CD14-positive monocyte (primary cell): Measurements from ENCODE around the gene ARHGEF19. TPM values are rescaled to one million over a fixed set of nuclear protein-coding genes. Genes with fewer than 3 reads are reported as not detected.

ENCODE experiments used
- DNase-seq, 3 donors: peaks; one replicate each; pipeline ENCODE4 v3.0.0-alpha.2; 2011 to 2022
- H2AFZ ChIP-seq: 2 replicates; pipeline ENCODE4 v1.6.0; 2012; ENCODE audit warnings: mild to moderate bottlenecking, low read depth, low read length, inconsistent platforms; ENCODE audit not compliant: insufficient read depth, poor library complexity, severe bottlenecking
- H3K27ac ChIP-seq, 2 donors: 1 replicate in 1 of 2; 2 replicates in 1 of 2; pipeline ENCODE4 v1.5.1; 2012 to 2013; ENCODE audit warnings: low read length in 2 of 2, control low read depth in 1 of 2, inconsistent platforms in 1 of 2, low read depth in 1 of 2, mild to moderate bottlenecking in 1 of 2
- H3K27me3 ChIP-seq, 2 donors: one replicate each; pipeline versions ENCODE4 v1.6.0 to v1.6.1; 2011 to 2013; ENCODE audit warnings: low read length in 2 of 2; ENCODE audit not compliant: control insufficient read depth in 2 of 2, insufficient read depth in 2 of 2
- H3K36me3 ChIP-seq, 2 donors: replicated peaks in 1 of 2; 1 replicate in 1 of 2; 2 replicates in 1 of 2; pipeline versions ENCODE4 v1.5.1 to v1.6.1; 2012 to 2013; ENCODE audit warnings: low read length in 2 of 2, control low read depth in 1 of 2, inconsistent platforms in 1 of 2, mild to moderate bottlenecking in 1 of 2; ENCODE audit not compliant: insufficient read depth in 2 of 2, control insufficient read depth in 1 of 2
- H3K4me1 ChIP-seq, 2 donors: 1 replicate in 1 of 2; 2 replicates in 1 of 2; pipeline versions ENCODE4 v1.5.1 to v1.6.1; 2012 to 2013; ENCODE audit warnings: low read length in 2 of 2, control low read depth in 1 of 2, inconsistent platforms in 1 of 2, mild to moderate bottlenecking in 1 of 2, moderate library complexity in 1 of 2; ENCODE audit not compliant: insufficient read depth in 2 of 2, control insufficient read depth in 1 of 2
- H3K4me2 ChIP-seq: replicated peaks from 2 replicates; pipeline ENCODE3; 2012; ENCODE audit warnings: low read length, moderate library complexity, mild to moderate bottlenecking; ENCODE audit not compliant: poor library complexity, severe bottlenecking; ENCODE audit errors: extremely low read depth
- H3K4me3 ChIP-seq, 3 experiments: fragments of 200-600 bp in 1 of 3; sonication (generic) in 1 of 3; replicated peaks in 1 of 3; 1 replicate in 2 of 3; 2 replicates in 1 of 3; pipeline ENCODE4 v1.5.1; 2011 to 2013; ENCODE audit warnings: low read length in 3 of 3, mild to moderate bottlenecking in 3 of 3, control low read depth in 2 of 3, low read depth in 2 of 3, inconsistent platforms in 1 of 3, moderate library complexity in 1 of 3
- H3K79me2 ChIP-seq: 2 replicates; pipeline ENCODE4 v1.6.0; 2012; ENCODE audit warnings: mild to moderate bottlenecking, control low read depth, inconsistent platforms, low read length, moderate library complexity; ENCODE audit not compliant: insufficient read depth
- H3K9ac ChIP-seq: 2 replicates; pipeline ENCODE4 v1.6.0; 2017; ENCODE audit warnings: low read length, mild to moderate bottlenecking; ENCODE audit not compliant: insufficient read depth, poor library complexity, severe bottlenecking
- H3K9me3 ChIP-seq, 2 donors: replicated peaks in 1 of 2; 1 replicate in 1 of 2; 2 replicates in 1 of 2; pipeline versions ENCODE4 v1.5.1 to v1.6.1; 2012 to 2013; ENCODE audit warnings: low read length in 2 of 2, control low read depth in 1 of 2; ENCODE audit not compliant: control insufficient read depth in 1 of 2, insufficient read depth in 1 of 2
- H4K20me1 ChIP-seq: 2 replicates; pipeline ENCODE4 v1.6.0; 2012; ENCODE audit warnings: mild to moderate bottlenecking, low read length, control low read depth, moderate library complexity; ENCODE audit not compliant: insufficient read depth
- H3K27ac Mint-ChIP-seq, 7 donors: one replicate each; pipeline ENCODE4 v1.8.0; 2020; ENCODE audit warnings: mild to moderate bottlenecking in 7 of 7, mixed read lengths in 7 of 7, moderate library complexity in 6 of 7, inconsistent platforms in 2 of 7
- H3K27me3 Mint-ChIP-seq, 3 donors: one replicate each; pipeline ENCODE4 v1.8.0; 2021 to 2022; ENCODE audit warnings: low read depth in 3 of 3, mild to moderate bottlenecking in 3 of 3, mixed read lengths in 3 of 3, moderate library complexity in 3 of 3, inconsistent platforms in 1 of 3
- H3K36me3 Mint-ChIP-seq, 2 donors: one replicate each; pipeline ENCODE4 v1.8.0; 2020; ENCODE audit warnings: mixed read lengths in 2 of 2, inconsistent platforms in 1 of 2, mild to moderate bottlenecking in 1 of 2
- H3K4me1 Mint-ChIP-seq: one replicate; pipeline ENCODE4 v1.8.0; 2020; ENCODE audit warnings: mild to moderate bottlenecking, mixed read lengths
- H3K4me3 Mint-ChIP-seq, 2 donors: one replicate each; pipeline ENCODE4 v1.8.0; 2020; ENCODE audit warnings: mild to moderate bottlenecking in 2 of 2, mixed read lengths in 2 of 2, moderate library complexity in 1 of 2
- H3K9me3 Mint-ChIP-seq, 7 donors: one replicate each; pipeline ENCODE4 v1.8.0; 2020 to 2022; ENCODE audit warnings: mixed read lengths in 7 of 7, mild to moderate bottlenecking in 6 of 7, moderate library complexity in 6 of 7, inconsistent platforms in 2 of 7
- WGBS: methylation state at CpG from one replicate; pipeline ENCODE4 v1.1.5; 2013; ENCODE audit warnings: missing lambda C conversion rate; ENCODE audit not compliant: insufficient coverage; 5-methylcytosine and 5-hydroxymethylcytosine counted together
- intact Hi-C, 2 donors: fragments of 100-400 bp; cut with micrococcal nuclease; formaldehyde crosslinking; loops; one replicate each; pipeline versions ENCODE4 v1.15.0 to v1.15.1; 2023
- polyA plus RNA-seq, 3 donors: library from polyadenylated mRNA; depleted of rRNA in 1 of 3; unstranded in 2 of 3; stranded (reverse) in 1 of 3; fragments of 300-500 nt in 2 of 3; fragments of >200 nt in 1 of 3; fragmentation: Illumina TruSeq in 2 of 3; gene quantifications; 1 replicate in 2 of 3; 2 replicates in 1 of 3; pipeline ENCODE4 v1.2.3, GENCODE V29; 2012 to 2021
- TF ChIP-seq, protein P1 (sequence below): fragments of 200-600 bp; IDR thresholded peaks from one replicate; pipeline ENCODE4 v1.8.0; 2022; ENCODE audit warnings: antibody characterized with exemption, mild to moderate bottlenecking

Gene ARHGEF19
- polyA plus RNA-seq, 3 donors: 2.2 to 7.9 (median 2.3) TPM

DNA sequence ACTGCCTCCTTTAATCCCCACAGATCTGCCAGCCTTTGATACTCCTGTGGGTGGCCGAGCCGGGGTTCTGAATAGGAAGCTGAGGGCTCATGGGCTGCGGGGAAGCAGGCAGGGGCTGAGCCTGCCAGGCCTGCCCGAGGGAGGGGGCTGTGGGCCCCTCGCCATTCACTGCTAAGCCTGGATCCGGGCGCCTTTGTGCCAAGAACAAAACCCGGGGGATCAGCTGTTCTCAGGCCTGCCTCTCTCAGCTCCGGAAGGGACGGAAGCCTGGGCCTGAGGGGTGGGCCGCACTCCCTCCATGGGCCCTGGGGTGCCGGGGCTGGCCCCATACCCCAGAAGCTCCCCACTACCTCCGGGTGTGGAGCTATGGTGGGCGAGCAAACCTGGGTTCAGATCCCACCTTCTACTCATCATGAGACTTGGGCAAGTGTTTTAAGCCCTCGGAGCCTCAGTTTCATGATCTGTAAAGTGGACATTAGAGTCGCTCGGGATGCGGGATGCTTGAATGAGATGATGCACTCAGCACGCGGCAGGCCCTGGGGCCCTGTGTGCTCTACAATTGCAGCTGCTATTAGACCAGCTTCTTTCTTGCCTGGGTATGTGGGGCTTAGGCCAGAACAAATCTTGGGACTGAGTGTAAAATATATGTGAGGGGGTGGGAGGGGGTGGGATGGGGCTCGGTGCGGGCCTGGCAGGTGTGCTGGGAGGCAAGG lies 37.4 kb downstream of the ARHGEF19 start:
- Mint-ChIP-seq H3K9me3 (peaks cover 0 to 6% (median 0%) of the 10 kb centered on the region in 7 donors), H3K36me3 (no peaks in the 10 kb centered on the region), H3K27ac (peak overlapping the region in 2 of 7 donors; percentile 25 to 80), H3K4me1 (peaks cover 23% of the 10 kb centered on the region), H3K27me3 (peaks cover 9 to 21% (median 20%) of the 10 kb centered on the region in 3 donors), H3K4me3 (no peak overlapping the region)
- Histone ChIP-seq H3K4me3 (no peak overlapping the region), H3K36me3 (no peaks in the 10 kb centered on the region), H3K4me2 (no peak overlapping the region), H2AFZ (no peak overlapping the region), H3K79me2 (no peaks in the 10 kb centered on the region), H4K20me1 (no peaks in the 10 kb centered on the region), H3K9me3 (no peaks in the 10 kb centered on the region), H3K4me1 (peaks cover 19 to 24% of the 10 kb centered on the region in 2 donors), H3K27me3 (peaks cover 0 to 8% of the 10 kb centered on the region in 2 donors), H3K27ac (no peak overlapping the region), H3K9ac (no peak overlapping the region)
- DNase-seq: no peak
- WGBS: 70% methylated on average over 13 of the region's 22 CpGs
- TF ChIP-seq, protein P1, sequence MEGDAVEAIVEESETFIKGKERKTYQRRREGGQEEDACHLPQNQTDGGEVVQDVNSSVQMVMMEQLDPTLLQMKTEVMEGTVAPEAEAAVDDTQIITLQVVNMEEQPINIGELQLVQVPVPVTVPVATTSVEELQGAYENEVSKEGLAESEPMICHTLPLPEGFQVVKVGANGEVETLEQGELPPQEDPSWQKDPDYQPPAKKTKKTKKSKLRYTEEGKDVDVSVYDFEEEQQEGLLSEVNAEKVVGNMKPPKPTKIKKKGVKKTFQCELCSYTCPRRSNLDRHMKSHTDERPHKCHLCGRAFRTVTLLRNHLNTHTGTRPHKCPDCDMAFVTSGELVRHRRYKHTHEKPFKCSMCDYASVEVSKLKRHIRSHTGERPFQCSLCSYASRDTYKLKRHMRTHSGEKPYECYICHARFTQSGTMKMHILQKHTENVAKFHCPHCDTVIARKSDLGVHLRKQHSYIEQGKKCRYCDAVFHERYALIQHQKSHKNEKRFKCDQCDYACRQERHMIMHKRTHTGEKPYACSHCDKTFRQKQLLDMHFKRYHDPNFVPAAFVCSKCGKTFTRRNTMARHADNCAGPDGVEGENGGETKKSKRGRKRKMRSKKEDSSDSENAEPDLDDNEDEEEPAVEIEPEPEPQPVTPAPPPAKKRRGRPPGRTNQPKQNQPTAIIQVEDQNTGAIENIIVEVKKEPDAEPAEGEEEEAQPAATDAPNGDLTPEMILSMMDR: no peak
- intact Hi-C loops: no loop called here

DNA sequence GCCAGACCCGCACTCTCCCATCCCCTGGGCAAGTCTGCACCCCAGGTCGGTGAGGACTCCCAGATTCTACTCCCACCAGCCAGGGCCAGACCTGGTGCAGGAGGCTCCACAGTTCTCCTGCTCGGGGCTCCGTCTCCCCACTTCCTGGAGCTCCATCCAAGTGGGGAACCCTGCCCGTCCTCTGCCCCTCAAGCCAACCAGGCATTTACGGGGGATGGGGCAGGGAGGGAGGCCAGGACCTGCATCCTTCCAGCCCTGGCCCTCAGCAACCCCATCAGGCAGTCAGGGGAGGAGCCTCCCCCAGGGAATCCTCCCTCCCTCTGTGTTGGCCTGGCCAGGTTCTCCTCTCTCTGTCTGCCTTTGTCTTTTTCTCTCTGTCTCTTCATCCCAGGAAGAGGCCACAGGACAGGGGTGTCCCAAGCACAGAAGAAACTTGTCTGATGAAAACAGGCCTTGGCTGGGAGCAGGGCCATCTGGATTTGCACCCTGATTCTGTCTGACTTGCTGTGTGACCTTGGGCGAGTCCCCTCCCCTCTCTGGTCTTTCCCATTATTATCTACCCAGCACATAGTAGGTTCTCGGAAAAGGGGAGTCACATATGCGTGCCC lies 38.1 kb downstream of the ARHGEF19 start:
- H3K4me2 ChIP-seq: no peak overlapping the region
- H3K4me3 ChIP-seq: no peak overlapping the region
- intact Hi-C loops: no loop called here
- no peaks in the 10 kb centered on the region for H3K9me3 ChIP-seq
- H3K4me1 ChIP-seq: peaks cover 19 to 24% of the 10 kb centered on the region in 2 donors
- TF ChIP-seq, protein P1: no peak
- H4K20me1 ChIP-seq: no peaks in the 10 kb centered on the region
- peaks cover 0 to 12% of the 10 kb centered on the region in 2 donors for H3K27me3 ChIP-seq
- WGBS: 89% methylated on average over 7 of the region's 9 CpGs
- no peak for DNase-seq
- Mint-ChIP-seq H3K4me3 (peak overlapping the region in 1 of 2 donors; percentile 35), H3K27ac (peak overlapping the region in 4 of 7 donors; percentile 46 to 86 (median 68)), H3K4me1 (peaks cover 23% of the 10 kb centered on the region), H3K9me3 (peaks cover 0 to 6% (median 0%) of the 10 kb centered on the region in 7 donors), H3K27me3 (peaks cover 16 to 26% (median 26%) of the 10 kb centered on the region in 3 donors), H3K36me3 (no peaks in the 10 kb centered on the region)
- H3K79me2 ChIP-seq: no peaks in the 10 kb centered on the region
- peak overlapping the region; percentile 60 for H3K9ac ChIP-seq
- no peak overlapping the region for H2AFZ ChIP-seq
- H3K27ac ChIP-seq: peak overlapping the region in 1 of 2 donors; percentile 88
- no peaks in the 10 kb centered on the region for H3K36me3 ChIP-seq
